IPS-NIHi7 (cell line): ENCODE data around the gene NTF3.
A peak's percentile ranks its signal among the peaks of the same experiment; 100 is the strongest.

Source experiments
- DNase-seq: peaks from one replicate; pipeline ENCODE4 v3.0.0; 2012; ENCODE audit warnings: mixed read lengths; ENCODE audit errors: extremely low spot score

Gene NTF3

GRCh38 chr12:5511256-5511643, 79.3 kb downstream of the NTF3 start:
- no peak for DNase-seq

GRCh38 chr12:5511644-5512600, 80.0 kb downstream of the NTF3 start:
- DNase-seq, result peak; percentile 63

DNA sequence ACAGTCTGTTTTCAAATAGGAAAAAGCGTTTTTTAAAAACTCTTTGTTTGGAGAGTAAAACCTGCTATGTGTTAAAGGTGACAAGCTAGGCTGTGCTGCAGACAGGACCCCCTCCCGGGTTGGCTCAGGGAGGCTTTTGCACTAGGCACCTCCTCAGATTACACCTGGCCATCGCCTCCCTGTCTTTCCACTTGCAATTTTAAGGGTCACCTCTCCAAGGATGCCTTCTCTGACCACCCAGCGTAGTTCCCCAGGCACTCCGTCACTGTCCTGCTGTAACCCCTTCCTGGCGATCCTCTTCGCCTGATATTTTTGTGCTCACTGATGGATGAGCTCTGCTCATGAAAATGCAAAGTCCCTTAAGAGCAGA, 80.7 kb downstream of the NTF3 start:
- no peak for DNase-seq

GRCh38 chr12:5513406-5513805, 81.5 kb downstream of the NTF3 start:
- DNase-seq, result no peak

DNA sequence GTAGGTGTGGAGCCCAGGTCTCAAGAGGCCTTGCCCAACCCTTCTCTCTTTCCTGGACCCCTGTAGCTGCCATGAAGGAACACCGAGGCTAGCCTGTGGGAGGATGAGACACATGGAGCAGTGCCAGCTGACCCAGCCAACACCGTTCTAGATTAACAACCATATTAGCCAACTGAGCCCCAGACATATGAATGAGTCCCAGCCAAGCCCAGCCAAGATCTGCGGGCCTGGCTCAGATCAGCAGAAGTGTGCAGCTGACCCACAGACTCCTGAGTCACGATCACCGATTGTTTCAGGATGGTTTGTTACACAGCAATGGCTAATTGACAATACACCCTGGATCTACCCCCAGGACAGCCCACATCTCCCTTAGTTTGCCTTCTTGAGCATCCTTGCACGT, 82.1 kb downstream of the NTF3 start:
- no peak for DNase-seq

DNA sequence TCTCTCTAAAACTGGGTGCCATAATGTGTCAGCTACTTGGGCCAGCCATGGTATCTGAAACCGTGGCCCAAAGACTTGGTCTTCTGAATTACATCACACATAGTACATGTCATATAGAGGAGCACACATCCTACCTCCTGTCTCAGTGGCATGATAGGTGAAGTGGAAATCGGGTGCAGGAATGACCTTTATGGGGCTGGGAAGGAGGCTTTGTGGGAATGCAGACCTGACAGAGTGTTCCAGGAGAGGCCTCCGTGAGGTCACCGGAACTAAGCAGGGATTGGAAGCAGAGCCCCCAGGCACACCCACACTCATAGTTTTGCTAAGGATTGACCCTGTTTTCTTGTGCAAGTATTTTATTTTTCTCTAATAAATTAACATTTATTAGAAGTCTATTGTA, 82.6 kb downstream of the NTF3 start:
- no peak for DNase-seq

GRCh38 chr12:5515458-5515857, 83.5 kb downstream of the NTF3 start:
- DNase-seq, result no peak

DNA sequence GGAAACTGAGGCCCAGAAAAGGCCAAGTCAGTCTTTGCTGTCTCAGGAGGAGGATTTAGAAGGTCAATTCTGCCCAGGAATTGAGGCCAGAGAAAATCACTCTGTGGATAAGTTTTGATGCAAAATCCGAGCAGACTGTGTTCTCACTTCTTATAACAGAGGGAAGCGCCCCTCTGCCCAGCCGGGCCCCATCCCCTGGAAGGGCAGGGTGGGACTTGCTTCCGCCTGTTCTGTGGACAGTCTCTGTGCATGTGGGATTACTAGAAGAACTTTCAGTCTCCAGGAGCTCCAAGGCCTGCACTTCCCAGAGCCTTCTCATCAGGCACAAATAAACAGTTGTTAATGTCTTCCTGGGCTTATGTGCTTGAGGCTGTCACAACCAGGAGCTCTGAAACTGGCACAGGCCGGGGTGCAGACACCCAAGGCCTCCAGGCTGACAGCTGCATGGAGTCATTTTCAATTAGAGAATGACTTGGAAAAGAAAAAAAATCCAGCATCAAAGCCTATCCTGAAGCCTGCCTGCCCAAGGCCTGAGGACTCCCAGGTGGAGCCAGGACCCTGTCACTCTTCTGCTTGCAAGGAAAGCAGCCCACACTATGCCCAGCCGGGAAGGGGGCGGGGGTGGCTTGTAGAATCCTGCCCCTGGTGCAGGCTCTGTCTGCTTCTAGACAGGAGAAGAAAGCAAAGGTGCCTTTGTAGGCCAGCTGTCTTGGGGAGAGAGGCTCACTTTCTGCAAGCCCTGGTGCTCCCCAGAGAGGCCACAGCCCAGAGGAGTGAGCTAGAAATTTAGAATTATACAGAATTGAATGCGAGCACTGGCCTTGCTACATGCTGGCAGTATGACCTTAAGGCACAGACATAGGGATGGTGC, 84.7 kb downstream of the NTF3 start:
- DNase-seq, result no peak

- DNase-seq, result peak; percentile 73
Observed at GRCh38 chr12:5518584-5519365, 86.9 kb downstream of the NTF3 start.

DNA sequence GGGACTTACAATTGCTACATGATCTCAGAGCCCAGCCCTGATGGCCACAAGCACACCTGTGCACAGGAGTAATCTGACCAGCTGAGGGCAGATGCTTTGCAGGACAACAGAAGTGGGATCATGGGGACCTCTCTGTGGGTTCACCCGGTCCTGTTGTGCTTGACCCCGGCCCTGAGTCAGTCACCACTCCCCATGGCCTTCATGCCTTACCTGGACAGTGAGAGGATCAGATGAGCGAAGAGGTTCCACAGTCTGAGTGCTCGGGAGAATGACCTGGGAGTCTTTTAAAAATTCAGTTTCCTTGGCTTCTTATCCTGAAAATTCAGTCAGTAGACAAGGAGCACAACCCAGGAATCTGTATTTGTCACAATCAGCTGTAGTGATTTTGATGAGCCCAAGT, 88.1 kb downstream of the NTF3 start:
- no peak for DNase-seq

GRCh38 chr12:5520831-5521230, 88.9 kb downstream of the NTF3 start:
- DNase-seq, result no peak

DNA sequence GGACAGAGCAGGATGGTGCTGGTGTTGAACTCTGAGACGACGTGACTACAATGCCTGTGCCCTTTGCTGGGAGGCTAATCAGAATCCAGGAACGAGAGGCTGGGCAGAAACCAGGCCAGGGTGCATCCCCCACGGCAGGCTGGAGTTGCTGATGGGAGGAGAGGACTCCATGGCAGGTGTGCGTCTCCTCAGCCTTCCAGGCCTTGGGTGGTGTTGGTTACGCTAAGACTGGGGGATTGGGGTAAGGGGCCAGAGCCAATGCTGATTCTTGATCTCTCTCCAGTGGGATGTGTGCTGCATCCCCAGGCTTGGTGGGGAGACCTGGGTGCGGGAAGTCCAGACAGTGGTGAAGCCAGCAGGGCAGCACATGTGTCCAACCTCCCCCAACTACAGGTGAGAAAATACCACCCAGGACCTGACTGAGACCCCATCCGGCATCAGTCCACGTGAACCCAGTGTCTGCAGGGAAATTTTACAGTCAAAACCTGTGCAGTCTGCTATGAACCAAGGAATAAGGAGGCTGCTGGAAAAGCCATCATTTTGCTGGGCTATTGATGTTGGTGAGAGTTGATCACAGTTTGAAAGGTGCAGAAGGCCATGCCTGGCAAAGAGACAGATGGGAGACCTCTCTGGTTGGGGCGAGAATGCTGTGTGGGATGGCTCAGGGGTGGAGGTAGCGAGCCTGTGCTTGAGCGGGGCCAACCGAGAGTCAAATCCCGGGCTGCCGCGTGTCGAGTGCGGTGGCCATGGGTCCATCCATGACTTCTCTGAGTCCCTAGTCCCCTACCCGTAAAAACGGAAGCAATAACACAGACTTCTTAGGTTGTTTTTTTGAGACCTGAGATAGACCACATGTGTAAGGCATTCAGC, 89.8 kb downstream of the NTF3 start:
- DNase-seq, result no peak

GRCh38 chr12:5522432-5523335, 90.8 kb downstream of the NTF3 start:
- DNase-seq, result no peak

DNA sequence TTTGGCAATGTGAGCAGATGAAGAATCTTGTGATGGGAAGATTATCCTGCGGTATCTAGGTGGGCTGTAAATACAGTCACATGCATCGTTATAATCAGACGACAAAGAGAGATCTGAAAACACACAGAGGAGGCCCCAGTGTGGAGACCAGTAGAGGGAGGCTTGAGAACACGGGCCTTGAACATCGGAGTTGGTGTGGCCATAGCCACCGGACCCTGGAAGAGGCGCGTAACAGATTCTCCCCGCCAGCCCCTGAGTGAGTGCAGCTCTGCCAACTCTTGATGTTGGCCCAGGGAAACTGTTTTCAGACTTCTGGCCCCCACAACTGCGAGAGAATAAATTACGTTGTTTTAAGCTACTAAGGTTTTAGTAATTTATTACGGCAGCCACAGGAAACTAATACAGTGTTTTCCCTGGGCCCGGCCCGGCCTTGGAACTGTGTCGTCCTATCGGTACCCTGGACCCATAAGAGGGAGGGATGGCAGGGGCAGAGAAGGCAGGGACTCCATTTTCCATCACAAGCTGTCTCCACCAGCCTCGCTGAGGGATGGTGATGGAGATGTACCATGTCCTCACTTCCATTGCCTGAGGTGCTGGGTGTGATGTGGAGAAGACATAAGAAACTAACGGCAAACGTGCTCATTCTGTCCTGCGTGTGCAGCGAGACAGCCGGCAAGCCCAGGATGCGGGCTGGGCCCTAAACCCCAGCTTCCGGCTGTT, 91.6 kb downstream of the NTF3 start:
- DNase-seq, result no peak

- no peak for DNase-seq
Observed at GRCh38 chr12:5524116-5524768, 92.3 kb downstream of the NTF3 start.

DNA sequence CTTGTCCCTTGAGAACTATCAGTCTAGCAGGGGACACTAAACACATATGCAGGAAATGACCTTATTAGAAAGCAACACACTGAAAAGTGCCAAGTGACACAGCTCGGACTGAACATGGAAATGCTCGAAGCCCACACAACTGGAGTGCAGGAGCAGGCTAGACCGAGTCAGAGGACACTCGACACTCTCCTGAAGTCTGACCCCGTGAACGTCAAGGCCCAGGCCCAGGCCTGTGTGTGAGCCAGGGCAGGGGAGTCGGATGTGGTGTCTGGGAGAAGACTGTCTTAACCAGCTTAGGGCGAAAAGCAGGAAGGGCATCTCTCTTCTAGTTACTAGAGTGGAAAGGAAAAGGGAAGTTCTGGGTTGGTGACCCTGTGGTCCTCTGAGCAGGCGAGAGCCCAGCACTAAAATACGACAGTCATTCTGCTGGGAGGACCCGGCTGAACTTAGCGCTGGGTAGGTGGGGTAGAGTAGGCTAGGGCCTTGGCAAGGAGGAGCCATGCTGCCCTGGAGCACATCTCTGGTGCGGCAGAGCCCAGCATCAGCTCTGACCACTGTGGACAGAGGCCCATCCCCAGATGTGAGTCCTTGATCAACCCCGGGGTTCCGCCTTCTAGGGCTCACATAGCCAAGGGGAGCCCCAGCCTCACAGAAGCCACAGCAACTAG, 93.0 kb downstream of the NTF3 start:
- no peak for DNase-seq

- no peak for DNase-seq
Observed at GRCh38 chr12:5525783-5526367, 94.0 kb downstream of the NTF3 start.

GRCh38 chr12:5533368-5533767, 101.5 kb downstream of the NTF3 start:
- DNase-seq, result no peak
